IMR-90 (cell line): Measurements from ENCODE around the gene HOXC5. TPM values are rescaled to one million over a fixed set of nuclear protein-coding genes. Genes with fewer than 3 reads are reported as not detected.

ENCODE experiments used
- ATAC-seq: fragments of 200-7000 bp; cut with Tn5 transposase; 2 replicates; pipeline ENCODE4 v1.9.1; 2020; ENCODE audit warnings: low read depth, mild to moderate bottlenecking, moderate library complexity
- BruUV-seq: library from RNA; stranded (reverse); fragments of 400-500 nt; replicated peaks from 2 replicates; lab custom pipeline; 2021; lab: Mats Ljungman, UMichigan
- CTCF ChIA-PET: fragments of 300-600 bp; formaldehyde crosslinking; extraction: SDS; loops from one replicate; lab custom pipeline; 2021; ENCODE audit warnings: antibody characterized with exemption; lab: Yijun Ruan, JAX
- POLR2A ChIA-PET: fragments of 300-600 bp; sonication (Branson Sonifier 250); formaldehyde crosslinking; loops from one replicate; lab custom pipeline; 2022; ENCODE audit warnings: antibody characterized with exemption; ENCODE audit not compliant: unreplicated experiment; lab: Charles Lee
- DNase-seq: peaks from one replicate; pipeline ENCODE4 v3.0.0; 2013
- H2AFZ ChIP-seq: replicated peaks from 2 replicates; pipeline ENCODE3; 2013; ENCODE audit warnings: low read length, mild to moderate bottlenecking; ENCODE audit not compliant: poor library complexity
- H2AK5ac ChIP-seq: 2 replicates; pipeline ENCODE4 v1.6.1; 2013; ENCODE audit warnings: low read depth, low read length, inconsistent platforms
- H2AK9ac ChIP-seq: replicated peaks from 2 replicates; pipeline ENCODE3; 2013; ENCODE audit warnings: mild to moderate bottlenecking, low read depth, low read length, moderate library complexity; ENCODE audit not compliant: poor library complexity
- H2BK120ac ChIP-seq: 2 replicates; pipeline ENCODE4 v1.6.1; 2013; ENCODE audit warnings: low read depth, low read length, inconsistent platforms
- H2BK15ac ChIP-seq: 3 replicates; pipeline ENCODE4 v1.6.1; 2013; ENCODE audit warnings: low read depth, low read length, inconsistent platforms
- H2BK20ac ChIP-seq: 2 replicates; pipeline ENCODE4 v1.6.1; 2013; ENCODE audit warnings: low read depth, mild to moderate bottlenecking, inconsistent platforms, low read length, moderate library complexity
- H2BK5ac ChIP-seq: 2 replicates; pipeline ENCODE4 v1.6.1; 2013; ENCODE audit warnings: mild to moderate bottlenecking, low read depth, low read length, inconsistent platforms; ENCODE audit not compliant: poor library complexity, severe bottlenecking
- H3K14ac ChIP-seq: replicated peaks from 2 replicates; pipeline ENCODE4 v1.6.1; 2013; ENCODE audit warnings: low read depth, low read length, inconsistent platforms
- H3K18ac ChIP-seq: 2 replicates; pipeline ENCODE4 v1.6.1; 2013; ENCODE audit warnings: low read depth, low read length, control low read depth
- H3K23ac ChIP-seq: 2 replicates; pipeline ENCODE4 v1.6.1; 2013; ENCODE audit warnings: low read depth, low read length, inconsistent platforms
- H3K27ac ChIP-seq: 2 replicates; pipeline ENCODE4 v1.5.1; 2013; ENCODE audit warnings: mild to moderate bottlenecking, control low read depth, low read length; ENCODE audit not compliant: insufficient read depth
- H3K27me3 ChIP-seq: 2 replicates; pipeline ENCODE4 v1.6.1; 2013; ENCODE audit warnings: low read length; ENCODE audit not compliant: control insufficient read depth, insufficient read depth
- H3K36me3 ChIP-seq: 2 replicates; pipeline ENCODE4 v1.6.1; 2013; ENCODE audit warnings: low read length, mixed read lengths; ENCODE audit not compliant: control insufficient read depth, insufficient read depth
- H3K4ac ChIP-seq: 2 replicates; pipeline ENCODE4 v1.6.1; 2013; ENCODE audit warnings: low read depth, low read length, inconsistent platforms
- H3K4me1 ChIP-seq: 2 replicates; pipeline ENCODE4 v1.6.1; 2013; ENCODE audit warnings: low read length, mixed read lengths; ENCODE audit not compliant: control insufficient read depth, insufficient read depth
- H3K4me2 ChIP-seq: 2 replicates; pipeline ENCODE4 v1.6.1; 2013; ENCODE audit warnings: low read depth, mild to moderate bottlenecking, control low read depth, low read length, moderate library complexity
- H3K4me3 ChIP-seq: 2 replicates; pipeline ENCODE4 v1.5.1; 2013; ENCODE audit warnings: low read depth, mild to moderate bottlenecking, control low read depth, low read length, moderate library complexity; ENCODE audit not compliant: insufficient read depth
- H3K56ac ChIP-seq: 2 replicates; pipeline ENCODE4 v1.6.1; 2013; ENCODE audit warnings: low read length, inconsistent platforms; ENCODE audit not compliant: insufficient read depth; ENCODE audit errors: extremely low read depth
- H3K79me1 ChIP-seq, 2 experiments: 2 replicates each; pipeline ENCODE4 v1.6.1; 2013; ENCODE audit warnings: low read length in 2 of 2, inconsistent platforms in 1 of 2, low read depth in 1 of 2
- H3K9ac ChIP-seq: 2 replicates; pipeline ENCODE4 v1.6.1; 2013; ENCODE audit warnings: low read depth, low read length, control low read depth
- H3K9me1 ChIP-seq: 2 replicates; pipeline ENCODE4 v1.6.1; 2013; ENCODE audit warnings: low read length, inconsistent platforms; ENCODE audit not compliant: insufficient read depth
- H3K9me3 ChIP-seq: 2 replicates; pipeline ENCODE4 v1.6.1; 2013; ENCODE audit warnings: low read length; ENCODE audit not compliant: control insufficient read depth, insufficient read depth
- H4K20me1 ChIP-seq: 2 replicates; pipeline ENCODE4 v1.6.1; 2013; ENCODE audit warnings: low read length, inconsistent platforms; ENCODE audit not compliant: insufficient read depth
- H4K5ac ChIP-seq: 2 replicates; pipeline ENCODE4 v1.6.1; 2013; ENCODE audit warnings: mild to moderate bottlenecking, low read depth, low read length, control low read depth
- H4K8ac ChIP-seq, 2 experiments: 2 replicates each; pipeline ENCODE4 v1.6.1; 2013; ENCODE audit warnings: low read depth in 2 of 2, low read length in 2 of 2, control low read depth in 1 of 2, inconsistent platforms in 1 of 2
- H4K91ac ChIP-seq: 2 replicates; pipeline ENCODE4 v1.6.1; 2013; ENCODE audit warnings: low read depth, low read length, inconsistent platforms; ENCODE audit not compliant: insufficient read depth
- CEBPB ChIP-seq: IDR thresholded peaks from 2 replicates; pipeline ENCODE4 v1.6.1; 2012; ENCODE audit warnings: low read depth, low read length, improper control_type of control experiment
- RFX5 ChIP-seq: IDR thresholded peaks from 2 replicates; pipeline ENCODE4 v1.8.0; 2012; ENCODE audit warnings: low read depth, mild to moderate bottlenecking, low read length, moderate library complexity
- WGBS, 2 experiments: methylation state at CpG; one replicate each; pipeline versions ENCODE4 v1.1.5 to v1.1.7; 2013; ENCODE audit warnings: missing lambda C conversion rate in 2 of 2; ENCODE audit not compliant: insufficient read length in 1 of 2; ENCODE audit errors: extremely low coverage in 2 of 2; 5-methylcytosine and 5-hydroxymethylcytosine counted together
- dilution Hi-C: fragments of 300-500 bp; cut with HindIII; formaldehyde crosslinking; loops from one replicate; pipeline ENCODE4 v1.14.3; 2018; ENCODE audit warnings: low sequenced_read_pairs; ENCODE audit not compliant: unreplicated experiment
- in situ Hi-C: fragments of 300-500 bp; cut with MboI; formaldehyde crosslinking; loops from 3 replicates; pipeline ENCODE4 v1.14.3; 2019; ENCODE audit warnings: low sequenced_read_pairs, inconsistent platforms, mixed read lengths
- intact Hi-C: fragments of 100-400 bp; cut with micrococcal nuclease; formaldehyde crosslinking; loops from 2 replicates; pipeline ENCODE4 v1.10.0; 2022
- polyA plus RNA-seq, 3 experiments: library from polyadenylated mRNA; depleted of rRNA; stranded (reverse); fragments of >200 nt; gene quantifications; 2 replicates each; pipeline ENCODE4 v1.2.3, GENCODE V29; 2012; ENCODE audit warnings: low replicate concordance in 1 of 3
- total RNA-seq: library from RNA; depleted of rRNA; stranded (reverse); fragments of >200 nt; gene quantifications from 2 replicates; pipeline ENCODE4 v1.2.3, GENCODE V29; 2012

The HOXC5 gene
- total and polyA plus RNA-seq, 2 of the 4 experiments (the other 2 are of a cell fraction): not detected

DNA sequence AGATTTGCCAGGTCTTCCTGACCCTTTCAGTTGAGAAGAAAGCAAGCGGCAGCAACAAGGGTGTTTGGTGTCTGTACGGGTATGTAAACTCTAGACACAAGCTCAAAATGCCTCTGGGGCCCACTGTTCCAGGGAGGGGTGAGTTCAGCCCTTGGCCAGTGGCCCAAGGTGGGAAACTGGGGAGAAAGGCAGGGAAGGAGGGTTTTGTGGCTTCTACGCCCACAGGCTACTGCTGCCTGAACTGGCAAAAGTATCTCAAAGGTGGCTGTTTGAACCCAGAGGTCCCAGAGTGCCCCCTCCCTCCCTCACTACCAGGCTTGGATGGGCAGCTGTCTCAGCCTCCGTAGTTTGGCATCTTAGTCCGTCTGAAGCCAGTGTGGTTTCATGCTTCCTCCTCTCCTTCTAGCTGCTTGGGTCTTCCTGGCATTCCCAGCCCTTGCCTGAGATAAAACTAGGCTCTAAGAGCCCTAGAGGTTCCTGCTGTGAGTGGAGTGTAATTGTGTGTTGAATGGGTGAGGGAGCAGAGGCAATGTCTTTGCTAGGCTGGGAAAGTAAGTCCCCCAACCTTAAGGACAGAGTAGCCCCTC, 5.5 kb downstream of the HOXC5 start:
- peaks cover 73% of the 10 kb centered on the region for H3K27me3 ChIP-seq
- no peak overlapping the region for H2BK120ac ChIP-seq
- H3K18ac ChIP-seq: no peak overlapping the region
- H2AK5ac ChIP-seq: no peak overlapping the region
- WGBS, 2 experiments: 22% methylated on average over 2 of the region's 5 CpGs; no CpG with 5 or more reads in 1 of the 2 experiments
- ATAC-seq (no peak), DNase-seq (no peak)
- no peak overlapping the region for H3K4me2 ChIP-seq
- H4K5ac ChIP-seq: no peak overlapping the region
- no peaks in the 10 kb centered on the region for H3K36me3 ChIP-seq
- ChIA-PET CTCF (interaction anchor here (0.6 to 0.7 kb wide), 2 partner anchors 29 to 153 kb away, joined by 3 to 9 read pairs; partner anchors contain the start of gene HOXC8), POLR2A (no interaction called here)
- dilution Hi-C loops: no loop called here
- H4K8ac ChIP-seq: no peak overlapping the region
- in situ Hi-C loops: no loop called here
- no peak overlapping the region for H3K14ac ChIP-seq
- H3K4me3 ChIP-seq: no peak overlapping the region
- H2AFZ ChIP-seq: no peak overlapping the region
- TF ChIP-seq CEBPB: no peak
- no peak for TF ChIP-seq RFX5
- no peak overlapping the region for H2AK9ac ChIP-seq
- 0 out of 2 replicates have a peak, but pooled peaks cover 2% of the 10 kb centered on the region for H3K9me3 ChIP-seq
- BruUV-seq: no TSS peak
- intact Hi-C loops: no loop called here
- no peaks in the 10 kb centered on the region for H3K9me1 ChIP-seq
- H2BK20ac ChIP-seq: no peak overlapping the region
- H3K56ac ChIP-seq: no peak overlapping the region
- no peak overlapping the region for H3K27ac ChIP-seq
- H3K23ac ChIP-seq: no peak overlapping the region
- no peaks in the 10 kb centered on the region for H3K79me1 ChIP-seq
- no peak overlapping the region for H3K9ac ChIP-seq
- H2BK5ac ChIP-seq: no peak overlapping the region
- no peaks in the 10 kb centered on the region for H3K4me1 ChIP-seq
- no peak overlapping the region for H2BK15ac ChIP-seq
- H4K20me1 ChIP-seq: no peaks in the 10 kb centered on the region
- H4K91ac ChIP-seq: no peak overlapping the region
- no peak overlapping the region for H3K4ac ChIP-seq
